ENCODE data around the gene HSDL1.

DNA sequence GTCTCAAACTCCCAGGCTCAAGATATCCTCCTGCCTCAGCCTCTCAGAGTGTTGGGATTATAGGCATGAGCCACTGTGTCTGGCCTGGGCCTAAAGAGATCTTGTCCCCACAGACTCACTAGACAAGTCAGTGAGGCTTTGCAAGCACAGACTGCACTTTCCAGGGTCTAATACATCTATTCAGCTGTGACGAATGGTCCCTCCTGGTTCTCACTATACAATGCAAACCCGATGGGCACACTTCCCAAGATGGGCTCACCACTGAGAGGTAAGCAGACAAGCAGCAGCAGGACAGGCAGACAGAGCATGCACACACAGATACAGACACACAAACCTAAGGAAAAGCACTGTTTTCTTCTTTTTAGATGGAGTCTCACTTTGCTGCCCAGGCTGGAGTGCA lies 37.1 kb downstream of the HSDL1 start:
- TF ChIP-seq CTCF (IDR thresholded peaks at IDR 0.05) (no peak), POLR2A (IDR thresholded peaks at IDR 0.05) (no peak)
